ENCODE data around the gene FABP2. TPM values are rescaled to one million over a fixed set of nuclear protein-coding genes. Genes with fewer than 3 reads are reported as not detected.

The FABP2 gene
- total RNA-seq, 1 donor = not detected

DNA sequence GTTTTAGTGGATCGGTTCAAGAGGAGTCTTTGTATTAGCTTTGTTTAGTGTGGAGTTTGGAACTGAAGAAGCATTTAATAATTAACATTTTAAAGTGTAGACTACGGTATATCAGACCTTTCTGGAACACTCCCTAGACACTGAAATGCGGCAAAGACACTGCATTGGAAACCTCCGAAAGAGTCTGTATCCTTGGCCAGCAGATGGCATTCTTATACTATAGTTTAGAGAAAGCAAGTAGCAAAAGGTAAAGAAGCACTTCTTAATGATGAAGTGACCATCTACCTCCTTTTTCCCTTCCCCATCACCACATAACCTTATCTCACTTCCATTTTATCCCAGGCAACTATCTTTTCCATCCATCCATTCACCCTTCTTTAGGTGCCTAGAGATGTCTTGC, 7.6 kb downstream of the FABP2 start:
- Histone ChIP-seq H3K27ac (ENCODE audit: low read depth, low read length) (peak overlapping the region; percentile 67), H3K4me3 (ENCODE audit: insufficient read depth, low read length) (no peak overlapping the region), H3K4me2 (ENCODE audit: insufficient read depth, low read length) (no peak overlapping the region), H3K36me3 (ENCODE audit: insufficient read depth, low read length) (no peaks in the 10 kb centered on the region), H3K79me2 (ENCODE audit: insufficient read depth, low read length) (no peaks in the 10 kb centered on the region), H2AFZ (ENCODE audit: low read length) (no peak overlapping the region), H3K9me3 (ENCODE audit: low read depth, low read length) (no peaks in the 10 kb centered on the region), H3K4me1 (ENCODE audit: insufficient read depth, low read length) (peaks cover 29% of the 10 kb centered on the region), H3K27me3 (ENCODE audit: insufficient read depth, low read length) (no peaks in the 10 kb centered on the region), H4K20me1 (ENCODE audit: insufficient read depth, low read length) (no peaks in the 10 kb centered on the region)
- no peak for DNase-seq (ENCODE audit: insufficient read length, low spot score, missing footprints)
- TF ChIP-seq, protein P1, sequence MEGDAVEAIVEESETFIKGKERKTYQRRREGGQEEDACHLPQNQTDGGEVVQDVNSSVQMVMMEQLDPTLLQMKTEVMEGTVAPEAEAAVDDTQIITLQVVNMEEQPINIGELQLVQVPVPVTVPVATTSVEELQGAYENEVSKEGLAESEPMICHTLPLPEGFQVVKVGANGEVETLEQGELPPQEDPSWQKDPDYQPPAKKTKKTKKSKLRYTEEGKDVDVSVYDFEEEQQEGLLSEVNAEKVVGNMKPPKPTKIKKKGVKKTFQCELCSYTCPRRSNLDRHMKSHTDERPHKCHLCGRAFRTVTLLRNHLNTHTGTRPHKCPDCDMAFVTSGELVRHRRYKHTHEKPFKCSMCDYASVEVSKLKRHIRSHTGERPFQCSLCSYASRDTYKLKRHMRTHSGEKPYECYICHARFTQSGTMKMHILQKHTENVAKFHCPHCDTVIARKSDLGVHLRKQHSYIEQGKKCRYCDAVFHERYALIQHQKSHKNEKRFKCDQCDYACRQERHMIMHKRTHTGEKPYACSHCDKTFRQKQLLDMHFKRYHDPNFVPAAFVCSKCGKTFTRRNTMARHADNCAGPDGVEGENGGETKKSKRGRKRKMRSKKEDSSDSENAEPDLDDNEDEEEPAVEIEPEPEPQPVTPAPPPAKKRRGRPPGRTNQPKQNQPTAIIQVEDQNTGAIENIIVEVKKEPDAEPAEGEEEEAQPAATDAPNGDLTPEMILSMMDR (IDR thresholded peaks at IDR 0.05; ENCODE audit: extremely low read depth, low read depth, low read length) = peak; percentile 58

DNA sequence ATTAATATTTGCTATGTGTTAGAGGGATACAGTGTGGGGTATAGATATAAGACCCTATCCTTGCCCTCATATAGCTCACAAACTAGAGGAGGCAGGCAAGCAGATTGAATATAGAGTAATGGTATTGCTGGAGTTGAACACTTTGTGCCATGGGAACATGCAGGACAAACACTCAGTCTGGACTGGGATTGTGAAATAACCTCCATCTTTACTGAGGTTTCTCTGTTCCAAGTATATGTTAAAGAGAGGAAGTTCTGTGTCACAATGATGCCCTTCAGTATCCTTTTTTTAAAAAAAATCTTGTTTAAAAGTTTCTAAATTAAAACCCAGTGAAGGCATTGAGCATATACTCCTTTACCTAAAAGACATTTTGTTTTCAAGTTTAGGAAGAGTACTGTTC, 8.7 kb downstream of the FABP2 start:
- no peak for DNase-seq (ENCODE audit: insufficient read length, low spot score, missing footprints)
- Histone ChIP-seq H3K9me3 (ENCODE audit: low read depth, low read length) (no peaks in the 10 kb centered on the region), H4K20me1 (ENCODE audit: insufficient read depth, low read length) (no peaks in the 10 kb centered on the region), H3K27ac (ENCODE audit: low read depth, low read length) (no peak overlapping the region), H3K36me3 (ENCODE audit: insufficient read depth, low read length) (no peaks in the 10 kb centered on the region), H3K27me3 (ENCODE audit: insufficient read depth, low read length) (no peaks in the 10 kb centered on the region), H3K79me2 (ENCODE audit: insufficient read depth, low read length) (no peaks in the 10 kb centered on the region), H3K4me3 (ENCODE audit: insufficient read depth, low read length) (no peak overlapping the region), H3K4me2 (ENCODE audit: insufficient read depth, low read length) (no peak overlapping the region), H3K4me1 (ENCODE audit: insufficient read depth, low read length) (peaks cover 29% of the 10 kb centered on the region), H2AFZ (ENCODE audit: low read length) (no peak overlapping the region)
- TF ChIP-seq, protein P1 (IDR thresholded peaks at IDR 0.05; ENCODE audit: extremely low read depth, low read depth, low read length) = no peak

DNA sequence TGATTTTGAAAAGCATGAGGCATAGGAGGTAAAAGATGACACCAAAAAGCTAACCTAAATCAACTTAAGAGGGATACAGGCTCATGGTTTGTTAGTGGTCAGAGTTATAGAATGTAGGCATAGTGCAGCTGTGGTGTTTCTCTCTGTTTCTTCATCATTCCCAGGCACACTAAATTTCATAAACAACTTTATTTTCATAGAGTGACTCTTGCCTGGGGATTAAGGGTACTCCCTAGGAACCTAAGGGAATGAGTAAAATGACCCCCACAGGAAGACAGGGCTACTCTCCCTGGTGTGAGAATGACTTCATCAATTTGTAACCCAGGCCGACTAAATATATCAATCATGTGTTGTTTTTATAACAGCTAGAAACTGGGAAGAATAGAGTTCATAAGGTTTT, 11.1 kb downstream of the FABP2 start:
- TF ChIP-seq, protein P1 (IDR thresholded peaks at IDR 0.05; ENCODE audit: extremely low read depth, low read depth, low read length) = no peak

DNA sequence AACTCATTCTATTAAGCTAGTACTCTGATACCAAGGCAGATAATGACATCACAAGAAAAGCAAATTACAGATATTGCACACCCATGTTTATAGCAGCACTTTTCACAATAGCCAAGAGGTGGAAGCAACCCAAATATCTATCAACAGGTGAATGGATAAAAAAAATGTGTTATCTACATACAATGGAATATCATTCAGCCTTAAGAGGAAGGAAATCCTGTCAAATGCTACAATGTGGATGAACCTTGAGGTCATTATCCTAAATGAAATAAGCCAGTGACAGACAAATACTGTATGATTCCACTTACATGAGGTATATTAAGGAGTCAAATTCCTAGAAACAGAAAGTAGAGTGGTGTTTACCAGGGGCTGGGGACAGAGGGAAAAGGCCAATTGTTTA, 14.3 kb downstream of the FABP2 start:
- no peaks in the 10 kb centered on the region for H3K27me3 ChIP-seq (ENCODE audit: insufficient read depth, low read length)
- H3K4me1 ChIP-seq (ENCODE audit: insufficient read depth, low read length) = peaks cover 8% of the 10 kb centered on the region
- no peak overlapping the region for H3K4me2 ChIP-seq (ENCODE audit: insufficient read depth, low read length)
- H2AFZ ChIP-seq (ENCODE audit: low read length) = no peak overlapping the region
- no peaks in the 10 kb centered on the region for H3K79me2 ChIP-seq (ENCODE audit: insufficient read depth, low read length)
- H3K27ac ChIP-seq (ENCODE audit: low read depth, low read length) = no peak overlapping the region
- DNase-seq (ENCODE audit: insufficient read length, low spot score, missing footprints) = no peak
- no peak overlapping the region for H3K4me3 ChIP-seq (ENCODE audit: insufficient read depth, low read length)
- TF ChIP-seq, protein P1 (IDR thresholded peaks at IDR 0.05; ENCODE audit: extremely low read depth, low read depth, low read length) = no peak
- H4K20me1 ChIP-seq (ENCODE audit: insufficient read depth, low read length) = no peaks in the 10 kb centered on the region
- no peaks in the 10 kb centered on the region for H3K36me3 ChIP-seq (ENCODE audit: insufficient read depth, low read length)
- H3K9me3 ChIP-seq (ENCODE audit: low read depth, low read length) = no peaks in the 10 kb centered on the region

More for the DNA sequence above, 11.1 kb downstream of the FABP2 start:
- no peaks in the 10 kb centered on the region for H4K20me1 ChIP-seq (ENCODE audit: insufficient read depth, low read length)
- H3K9me3 ChIP-seq (ENCODE audit: low read depth, low read length) = no peaks in the 10 kb centered on the region
- no peaks in the 10 kb centered on the region for H3K27me3 ChIP-seq (ENCODE audit: insufficient read depth, low read length)
- peaks cover 27% of the 10 kb centered on the region for H3K4me1 ChIP-seq (ENCODE audit: insufficient read depth, low read length)
- peak; percentile 32 for DNase-seq (ENCODE audit: insufficient read length, low spot score, missing footprints)
- H2AFZ ChIP-seq (ENCODE audit: low read length) = no peak overlapping the region
- no peaks in the 10 kb centered on the region for H3K79me2 ChIP-seq (ENCODE audit: insufficient read depth, low read length)
- no peak overlapping the region for H3K4me2 ChIP-seq (ENCODE audit: insufficient read depth, low read length)
- H3K4me3 ChIP-seq (ENCODE audit: insufficient read depth, low read length) = no peak overlapping the region
- no peaks in the 10 kb centered on the region for H3K36me3 ChIP-seq (ENCODE audit: insufficient read depth, low read length)
- H3K27ac ChIP-seq (ENCODE audit: low read depth, low read length) = no peak overlapping the region

Data from osteoblast (primary cell).